T-helper 9 cell (primary cell): ENCODE measurements around the gene NDUFB2.

Experiments used
- DNase-seq: peaks from one replicate; pipeline ENCODE4 v3.0.0-alpha.2; 2020

The NDUFB2 gene

DNA sequence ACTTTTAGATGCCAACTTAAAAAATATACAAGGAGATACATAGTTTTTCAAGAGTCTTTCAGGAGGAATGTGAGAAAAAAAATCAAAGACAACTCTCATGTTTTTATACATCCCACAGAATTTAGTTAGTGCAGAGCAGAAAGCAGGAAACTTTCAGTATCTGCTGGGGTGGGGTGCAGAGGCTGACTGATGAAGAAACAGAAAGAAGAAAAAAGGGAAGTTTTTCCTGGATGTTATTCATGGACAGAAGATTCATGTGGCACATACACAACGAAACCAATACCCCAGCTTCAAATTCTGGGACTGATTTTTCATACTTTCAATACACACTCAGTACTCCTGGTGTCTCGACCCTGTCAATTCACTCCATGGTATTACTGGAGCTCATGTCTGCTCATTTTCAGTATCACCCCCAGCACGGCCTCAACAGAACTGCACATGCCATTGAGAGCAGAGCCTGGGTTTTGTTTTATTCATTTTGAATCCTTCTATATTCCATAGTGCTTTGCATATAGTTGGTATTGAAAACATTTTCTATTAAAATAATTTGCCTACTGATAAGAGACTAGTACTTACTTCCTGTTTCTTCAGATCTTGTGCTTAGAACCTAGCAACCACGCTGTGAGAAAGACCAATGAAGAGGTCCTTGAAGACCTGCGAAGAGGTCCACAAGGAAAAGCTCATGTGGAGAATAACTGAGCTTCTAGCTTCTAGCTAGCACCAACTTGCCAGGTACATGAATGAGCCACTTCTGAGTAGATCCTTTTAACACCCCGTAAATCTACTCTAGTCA is 49.0 kb downstream of the NDUFB2 start:
- DNase-seq: no peak

DNA sequence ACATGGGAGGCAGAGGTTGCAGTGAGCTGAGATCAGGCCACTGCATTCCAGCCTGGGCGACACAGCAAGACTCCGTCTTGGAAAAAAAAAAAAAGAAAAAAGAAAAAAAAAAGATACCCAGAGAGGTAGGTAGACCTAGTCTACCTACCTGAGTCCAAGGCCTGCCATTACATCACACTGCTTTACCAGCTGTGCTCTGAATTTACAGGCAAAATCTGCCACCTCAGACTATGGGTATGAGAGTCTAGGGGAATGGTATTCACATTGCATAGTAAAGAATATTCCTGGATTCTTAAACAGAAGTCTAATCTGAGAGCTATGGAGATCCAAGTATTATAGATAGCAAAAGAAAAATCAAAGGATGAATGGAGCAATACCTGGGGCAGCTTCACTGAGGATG is 50.2 kb downstream of the NDUFB2 start:
- DNase-seq: no peak

DNA sequence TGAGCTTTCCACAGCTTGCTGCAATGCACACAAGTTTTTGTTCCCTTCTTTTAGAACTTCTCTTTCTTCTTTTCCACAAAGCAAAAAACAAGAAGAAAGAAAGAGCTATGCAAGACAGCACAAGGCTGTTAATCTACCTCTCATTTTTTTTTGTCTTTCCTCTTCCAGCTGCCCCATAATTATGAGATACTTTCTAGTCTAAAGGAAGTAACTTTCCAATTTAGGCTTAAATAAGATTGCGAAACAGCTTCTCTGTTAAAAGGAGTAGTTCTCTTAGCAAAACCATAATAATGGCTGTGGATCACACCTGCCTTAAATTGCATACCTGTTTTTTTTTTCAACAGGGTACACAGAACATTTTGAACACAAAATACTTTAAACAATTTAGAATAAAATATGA is 56.0 kb downstream of the NDUFB2 start:
- DNase-seq: no peak

DNA sequence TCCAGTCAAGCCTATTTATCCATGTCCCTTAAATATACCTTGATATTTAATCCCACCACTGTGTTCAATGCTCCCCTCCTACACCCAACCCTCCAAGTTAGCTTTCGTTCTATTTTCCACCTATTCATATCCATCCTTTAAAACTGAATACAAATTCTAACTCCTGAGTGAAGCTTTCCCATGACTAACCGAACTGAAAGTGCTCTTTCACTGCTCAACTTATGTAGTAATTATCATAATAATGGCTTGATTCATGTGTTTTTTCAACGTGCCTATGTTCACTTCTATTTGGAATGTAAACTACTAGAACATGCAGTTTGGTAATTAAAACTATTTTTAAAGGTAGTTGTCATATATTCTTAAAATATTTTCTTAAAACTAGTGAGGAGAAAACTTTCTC is 58.0 kb downstream of the NDUFB2 start:
- DNase-seq: no peak
